Type B pancreatic cell (in vitro differentiated cells): ENCODE measurements around the gene ZNF688. TPM values are rescaled to one million over a fixed set of nuclear protein-coding genes. Genes with fewer than 3 reads are reported as not detected.

Experiments
- DNase-seq: peaks from one replicate; pipeline ENCODE4 v3.0.0; 2021; ENCODE audit warnings: mixed read lengths; ENCODE audit not compliant: unreplicated experiment; ENCODE audit errors: extremely low spot score
- H3K27ac Mint-ChIP-seq: 2 replicates; pipeline ENCODE4 v1.8.0; 2021; ENCODE audit warnings: mild to moderate bottlenecking, mixed read lengths
- H3K27me3 Mint-ChIP-seq: 2 replicates; pipeline ENCODE4 v1.8.0; 2021; ENCODE audit warnings: mixed read lengths
- H3K36me3 Mint-ChIP-seq: 2 replicates; pipeline ENCODE4 v1.8.0; 2021; ENCODE audit warnings: mixed read lengths
- H3K4me1 Mint-ChIP-seq: one replicate; pipeline ENCODE4 v1.8.0; 2021; ENCODE audit warnings: mixed read lengths; ENCODE audit not compliant: unreplicated experiment
- H3K4me3 Mint-ChIP-seq: 2 replicates; pipeline ENCODE4 v1.8.0; 2021; ENCODE audit warnings: mild to moderate bottlenecking, mixed read lengths
- H3K9me3 Mint-ChIP-seq: 2 replicates; pipeline ENCODE4 v1.8.0; 2021; ENCODE audit warnings: mixed read lengths
- CTCF ChIP-seq: fragments of 200-600 bp; sonication (generic); conservative IDR thresholded peaks from 2 replicates; pipeline ENCODE4 v1.5.0; 2021; ENCODE audit warnings: antibody characterized with exemption, mild to moderate bottlenecking
- long read RNA-seq: library from polyadenylated mRNA; unstranded; transcript quantifications from one replicate; pipeline ENCODE4 v2.0.0, GENCODE V29; 2020
- total RNA-seq: library from RNA; stranded (reverse); gene quantifications from 2 replicates; pipeline ENCODE4 v1.2.1, GENCODE V29; 2021; ENCODE audit warnings: low replicate concordance

ZNF688 gene
- 9.8 and 14.3 TPM in 2 replicates for total RNA-seq
- long read RNA-seq, partial matches to known transcripts, result 0 of 2 reads
- long read RNA-seq, other reads (novel, unspliced or antisense), result 0 of 2 reads

- Mint-ChIP-seq H3K27me3 (no peaks in the 10 kb centered on the region), H3K27ac (peak within 1 kb of the TSS; percentile 93), H3K36me3 (peaks cover 4% of the 10 kb centered on the region), H3K4me1 (peaks cover 24% of the 10 kb centered on the region), H3K4me3 (peak within 1 kb of the TSS; percentile 96), H3K9me3 (no peaks in the 10 kb centered on the region)
- DNase-seq, result peak; percentile 88
- TF ChIP-seq CTCF, result peak; percentile 30
Measured at GRCh38 chr16:30571445-30572322, at the start of gene ZNF688. Gene ZNF688 (minus strand): TSS chr16:30571714. CDS start chr16:30571629, 85 bp downstream.

DNA sequence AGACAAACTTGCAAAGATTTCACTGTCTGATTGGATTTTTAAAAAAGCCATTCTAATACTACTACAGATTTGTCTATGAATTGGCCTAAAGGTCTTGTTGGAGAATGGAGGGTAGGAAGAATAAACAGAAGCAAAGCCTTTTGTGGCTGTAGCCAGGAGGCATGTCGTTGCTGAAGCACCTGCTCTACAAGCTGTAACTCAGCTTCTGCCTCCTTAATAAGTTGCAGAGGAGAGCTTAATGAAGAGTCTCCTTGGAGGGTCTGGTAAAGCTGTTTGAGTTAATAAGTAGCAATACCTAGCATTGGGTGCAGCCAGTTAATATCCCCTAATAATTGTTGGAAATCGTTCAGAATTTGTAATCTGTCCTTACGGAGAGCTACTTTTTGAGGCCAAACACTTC lies 48.7 kb upstream of the ZNF688 start:
- Mint-ChIP-seq H3K27ac (no peak overlapping the region), H3K4me1 (peaks cover 10% of the 10 kb centered on the region), H3K9me3 (peaks cover 4% of the 10 kb centered on the region), H3K4me3 (no peak overlapping the region), H3K27me3 (no peaks in the 10 kb centered on the region), H3K36me3 (no peaks in the 10 kb centered on the region)
- no peak for TF ChIP-seq CTCF
- DNase-seq, result no peak

- Mint-ChIP-seq H3K9me3 (peaks cover 4% of the 10 kb centered on the region), H3K4me3 (no peak overlapping the region), H3K27ac (no peak overlapping the region), H3K27me3 (no peaks in the 10 kb centered on the region), H3K36me3 (no peaks in the 10 kb centered on the region), H3K4me1 (peaks cover 10% of the 10 kb centered on the region)
- no peak for TF ChIP-seq CTCF
- no peak for DNase-seq
Measured at GRCh38 chr16:30619638-30620037, 48.1 kb upstream of the ZNF688 start.

GRCh38 chr16:30619202-30619601 lies 47.7 kb upstream of the ZNF688 start:
- no peak for DNase-seq
- Mint-ChIP-seq H3K9me3 (peaks cover 4% of the 10 kb centered on the region), H3K4me1 (peaks cover 10% of the 10 kb centered on the region), H3K27ac (no peak overlapping the region), H3K4me3 (no peak overlapping the region), H3K36me3 (no peaks in the 10 kb centered on the region), H3K27me3 (no peaks in the 10 kb centered on the region)
- no peak for TF ChIP-seq CTCF

GRCh38 chr16:30615358-30616091 lies 44.0 kb upstream of the ZNF688 start:
- Mint-ChIP-seq H3K4me1 (peaks cover 3% of the 10 kb centered on the region), H3K9me3 (no peaks in the 10 kb centered on the region), H3K4me3 (no peak overlapping the region), H3K27ac (no peak overlapping the region), H3K36me3 (no peaks in the 10 kb centered on the region), H3K27me3 (no peaks in the 10 kb centered on the region)
- peak; percentile 73 for TF ChIP-seq CTCF
- DNase-seq, result no peak
